HG02885 (cell line): Measurements from ENCODE around the gene ACKR2.

ENCODE experiments used
- ATAC-seq: cut with Tn5 transposase; IDR thresholded peaks from one replicate; pipeline ENCODE4 v1.9.1; 2021; ENCODE audit warnings: mild to moderate bottlenecking; ENCODE audit not compliant: unreplicated experiment, poor library complexity

ACKR2 gene

GRCh38 chr3:42911551-42911950 is 102.3 kb downstream of the ACKR2 start:
- no peak for ATAC-seq

- no peak for ATAC-seq
These were observed 105.7 kb downstream of the ACKR2 start for GRCh38 chr3:42914771-42915515.
